OCI-LY1 (cell line): Measurements from ENCODE around the gene ELK3.

Experiments used
- H2AFZ ChIP-seq: fragments of 200-600 bp; sonication (generic), shearing (Covaris generic); 2 replicates; pipeline ENCODE4 v1.6.0; 2014; ENCODE audit warnings: antibody characterized with exemption, mild to moderate bottlenecking, low read length
- H3F3A ChIP-seq: fragments of 200-600 bp; sonication (generic), shearing (Covaris generic); 2 replicates; pipeline ENCODE4 v1.6.0; 2014; ENCODE audit warnings: mild to moderate bottlenecking, antibody characterized with exemption, low read length, moderate library complexity; ENCODE audit not compliant: insufficient read depth
- H3K27ac ChIP-seq: fragments of 200-600 bp; sonication (generic); 2 replicates; pipeline ENCODE4 v1.5.1; 2014; ENCODE audit warnings: low read length, mixed run types, mild to moderate bottlenecking, low read depth; ENCODE audit not compliant: poor library complexity, severe bottlenecking
- H3K27me3 ChIP-seq: fragments of 200-600 bp; sonication (generic); 2 replicates; pipeline ENCODE4 v1.6.0; 2014; ENCODE audit warnings: antibody characterized with exemption, mild to moderate bottlenecking, low read length, moderate library complexity; ENCODE audit not compliant: insufficient read depth
- H3K36me3 ChIP-seq: fragments of 200-600 bp; sonication (generic); 2 replicates; pipeline ENCODE4 v1.6.1; 2014; ENCODE audit warnings: mild to moderate bottlenecking, antibody characterized with exemption, low read length, moderate library complexity, mixed read lengths; ENCODE audit not compliant: insufficient read depth
- H3K4me1 ChIP-seq: fragments of 200-600 bp; sonication (generic); 2 replicates; pipeline ENCODE4 v1.5.1; 2014; ENCODE audit warnings: mild to moderate bottlenecking, low read length, moderate library complexity; ENCODE audit not compliant: insufficient read depth, severe bottlenecking
- H3K4me2 ChIP-seq: fragments of 200-600 bp; sonication (generic), shearing (Covaris generic); 2 replicates; pipeline ENCODE4 v1.6.1; 2014; ENCODE audit warnings: low read length
- H3K4me3 ChIP-seq: fragments of 200-600 bp; sonication (generic); 2 replicates; pipeline ENCODE4 v1.5.1; 2014; ENCODE audit warnings: low read length, low read depth, mild to moderate bottlenecking, mixed read lengths; ENCODE audit not compliant: poor library complexity, severe bottlenecking
- H3K79me2 ChIP-seq: fragments of 200-600 bp; shearing (Covaris generic); 2 replicates; pipeline ENCODE4 v1.6.1; 2016; ENCODE audit warnings: mixed run types, low read length, mixed read lengths; ENCODE audit not compliant: insufficient read depth
- H3K9ac ChIP-seq: fragments of 200-600 bp; sonication (generic), shearing (Covaris generic); 2 replicates; pipeline ENCODE4 v1.6.1; 2014; ENCODE audit warnings: mild to moderate bottlenecking, low read length, mixed read lengths
- H3K9me2 ChIP-seq: fragments of 200-600 bp; sonication (generic), shearing (Covaris generic); 2 replicates; pipeline ENCODE4 v1.6.1; 2014; ENCODE audit warnings: low read depth, mild to moderate bottlenecking, low read length, mixed read lengths
- H3K9me3 ChIP-seq: fragments of 200-600 bp; shearing (Covaris generic); 2 replicates; pipeline ENCODE4 v1.6.1; 2014; ENCODE audit warnings: low read length, mixed read lengths
- H4K20me1 ChIP-seq: fragments of 200-600 bp; sonication (generic), shearing (Covaris generic); 2 replicates; pipeline ENCODE4 v1.6.0; 2016; ENCODE audit warnings: mild to moderate bottlenecking, low read length; ENCODE audit not compliant: insufficient read depth
- CTCF ChIP-seq: fragments of 200-600 bp; sonication (generic), shearing (Covaris generic); IDR thresholded peaks from 2 replicates; pipeline ENCODE4 v1.5.1; 2017; ENCODE audit warnings: mild to moderate bottlenecking, antibody characterized with exemption, low read length, moderate library complexity, mixed read lengths
- EZH2 ChIP-seq: fragments of 200-600 bp; sonication (generic), shearing (Covaris generic); IDR thresholded peaks from 2 replicates; pipeline ENCODE4 v1.8.0; 2017; ENCODE audit warnings: borderline replicate concordance, mixed run types, mild to moderate bottlenecking, antibody characterized with exemption, low read length, moderate library complexity, mixed read lengths

Gene ELK3

DNA sequence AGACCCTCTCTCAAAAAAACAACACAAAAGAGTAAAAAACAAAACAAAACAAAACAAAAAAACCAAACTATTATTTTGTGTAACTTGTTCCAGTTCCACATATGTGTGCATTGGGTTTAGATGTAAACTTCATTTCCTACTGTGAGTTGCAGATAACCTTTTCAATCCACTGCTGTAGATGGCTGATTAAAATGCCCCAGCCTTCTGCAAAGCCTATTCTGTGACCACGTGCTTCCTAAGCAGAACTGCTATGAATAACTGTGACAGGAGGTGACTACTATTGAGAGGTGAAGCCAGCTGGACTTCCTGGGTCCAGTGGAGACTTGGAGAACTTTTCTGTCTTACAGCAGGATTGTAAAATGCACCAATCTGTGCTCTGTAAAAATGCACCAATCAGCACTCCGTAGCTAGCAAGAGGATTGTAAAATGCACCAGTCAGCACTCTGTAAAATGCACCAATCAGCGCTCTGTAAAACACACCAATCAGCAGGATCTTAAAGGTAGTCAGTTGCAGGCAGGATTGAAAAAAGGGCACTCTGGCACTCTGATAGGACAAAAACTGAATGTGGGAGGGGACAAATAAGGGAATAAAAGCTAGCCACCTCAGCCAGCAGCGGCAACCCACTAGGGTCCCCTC lies 10.3 kb upstream of the ELK3 start:
- H3K9ac ChIP-seq, result no peak overlapping the region
- H3K4me2 ChIP-seq, result no peak overlapping the region
- no peaks in the 10 kb centered on the region for H3K9me3 ChIP-seq
- H3K9me2 ChIP-seq, result no peaks in the 10 kb centered on the region
- H3K36me3 ChIP-seq, result no peaks in the 10 kb centered on the region
- H3K27ac ChIP-seq, result no peak overlapping the region
- TF ChIP-seq CTCF, result no peak
- TF ChIP-seq EZH2, result no peak
- peaks cover 3% of the 10 kb centered on the region; the same call in 1 of the 2 replicates for H3K27me3 ChIP-seq
- H3F3A ChIP-seq, result no peaks in the 10 kb centered on the region
- no peaks in the 10 kb centered on the region for H4K20me1 ChIP-seq
- H3K4me1 ChIP-seq, result no peaks in the 10 kb centered on the region
- H2AFZ ChIP-seq, result no peak overlapping the region
- H3K79me2 ChIP-seq, result no peaks in the 10 kb centered on the region
- no peak overlapping the region for H3K4me3 ChIP-seq

DNA sequence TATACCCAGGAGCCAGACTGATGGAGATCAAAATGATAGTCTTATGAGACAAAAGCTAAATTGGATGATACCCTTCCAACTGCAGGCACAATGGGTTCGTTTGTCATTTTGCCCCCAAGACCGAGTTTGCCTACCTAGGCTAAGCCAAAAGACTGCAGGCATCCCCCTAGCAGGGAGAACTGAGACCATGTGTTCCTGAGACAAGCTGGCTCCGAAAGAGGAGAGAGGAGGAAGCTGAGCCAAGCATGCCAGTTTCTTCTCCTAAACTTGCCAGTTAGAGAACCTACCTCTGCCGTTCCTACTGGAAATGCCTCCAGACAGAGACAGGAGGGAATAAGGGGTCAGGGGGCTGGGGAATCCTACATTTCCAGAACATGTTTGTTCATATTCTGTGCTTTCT lies 8.3 kb upstream of the ELK3 start:
- Histone ChIP-seq H3K9me3 (no peaks in the 10 kb centered on the region), H3K9me2 (no peaks in the 10 kb centered on the region), H3K4me2 (no peak overlapping the region), H2AFZ (no peak overlapping the region), H3K4me1 (no peaks in the 10 kb centered on the region), H3K27me3 (peaks cover 7% of the 10 kb centered on the region; the same call in 1 of the 2 replicates), H4K20me1 (no peaks in the 10 kb centered on the region), H3K4me3 (no peak overlapping the region), H3K27ac (no peak overlapping the region), H3F3A (no peaks in the 10 kb centered on the region), H3K79me2 (no peaks in the 10 kb centered on the region), H3K9ac (no peak overlapping the region), H3K36me3 (no peaks in the 10 kb centered on the region)
- TF ChIP-seq EZH2 (no peak), CTCF (no peak)

- Histone ChIP-seq H3K9me3 (no peaks in the 10 kb centered on the region), H2AFZ (no peak overlapping the region), H3K27me3 (peaks cover 7% of the 10 kb centered on the region; the same call in 1 of the 2 replicates), H3K79me2 (no peaks in the 10 kb centered on the region), H3F3A (no peaks in the 10 kb centered on the region), H3K9ac (no peak overlapping the region), H3K4me1 (no peaks in the 10 kb centered on the region), H3K27ac (no peak overlapping the region), H4K20me1 (no peaks in the 10 kb centered on the region), H3K4me2 (no peak overlapping the region), H3K4me3 (no peak overlapping the region), H3K36me3 (no peaks in the 10 kb centered on the region), H3K9me2 (no peaks in the 10 kb centered on the region)
- TF ChIP-seq CTCF (no peak), EZH2 (no peak)
Observed at GRCh38 chr12:96186607-96187301, 7.4 kb upstream of the ELK3 start.
